HCT116 (cell line): ENCODE measurements around the gene SUPT5H. TPM values are rescaled to one million over a fixed set of nuclear protein-coding genes. Genes with fewer than 3 reads are reported as not detected.

Experiments
- ATAC-seq: fragments of 200-7000 bp; cut with Tn5 transposase; 2 replicates; pipeline ENCODE4 v1.9.1; 2020; ENCODE audit warnings: mild to moderate bottlenecking, moderate library complexity
- BruUV-seq: library from RNA; stranded (reverse); fragments of 400-500 nt; replicated peaks from 2 replicates; lab custom pipeline; 2021; lab: Mats Ljungman, UMichigan
- CTCF ChIA-PET: fragments of 300-600 bp; sonication (Branson Sonifier 250); formaldehyde crosslinking; loops from one replicate; lab custom pipeline; 2021; ENCODE audit warnings: antibody characterized with exemption; lab: Charles Lee
- POLR2A ChIA-PET: fragments of 300-600, 350-600 bp; sonication (Branson Sonifier 250); formaldehyde crosslinking; loops from one replicate; lab custom pipeline; 2021; ENCODE audit warnings: antibody characterized with exemption; lab: Charles Lee
- RAD21 ChIA-PET, 2 experiments: fragments of 300-600 bp; sonication (Branson Sonifier 250); formaldehyde crosslinking; loops; one replicate each; lab custom pipeline; 2023; ENCODE audit warnings: low total read pairs in 2 of 2; ENCODE audit not compliant: uncharacterized antibody in 2 of 2, unreplicated experiment in 2 of 2, low non-redundant PET in 1 of 2; lab: Charles Lee
- DNase-seq: peaks from one replicate; pipeline ENCODE4 v3.0.0-alpha.2; 2010; ENCODE audit warnings: low read depth, low spot score
- H2AFZ ChIP-seq: fragments of 200-600 bp; shearing (Covaris generic), sonication (generic); 2 replicates; pipeline ENCODE4 v1.6.1; 2017; ENCODE audit warnings: low read depth, mixed run types, mixed read lengths, antibody characterized with exemption, low read length; ENCODE audit not compliant: poor library complexity, severe bottlenecking
- H3K27ac ChIP-seq: 2 replicates; pipeline ENCODE4 v1.5.1; 2012; ENCODE audit warnings: low read depth, low read length
- H3K27me3 ChIP-seq: fragments of 200-600 bp; sonication (generic); 2 replicates; pipeline ENCODE4 v1.6.1; 2016; ENCODE audit warnings: mixed run types, low read length, mixed read lengths; ENCODE audit not compliant: insufficient read depth
- H3K36me3 ChIP-seq, 2 experiments: fragments of 200-500 bp in 1 of 2; fragments of 200-600 bp in 1 of 2; sonication (Bioruptor generic) in 1 of 2; sonication (generic) in 1 of 2; 2 replicates each; pipeline versions ENCODE4 v1.5.1 to v1.6.1; 2014 to 2016; ENCODE audit warnings: low read length in 2 of 2, inconsistent platforms in 1 of 2, mixed read lengths in 1 of 2, mixed run types in 1 of 2; ENCODE audit not compliant: insufficient read depth in 2 of 2, control insufficient read depth in 1 of 2
- H3K4me1 ChIP-seq, 2 experiments: fragments of 200-600 bp in 1 of 2; sonication (generic) in 1 of 2; 2 replicates each; pipeline versions ENCODE4 v1.5.1 to v1.6.1; 2012 to 2017; ENCODE audit warnings: low read length in 2 of 2, inconsistent platforms in 1 of 2, mild to moderate bottlenecking in 1 of 2, mixed read lengths in 1 of 2, mixed run types in 1 of 2, moderate library complexity in 1 of 2; ENCODE audit not compliant: insufficient read depth in 2 of 2, control insufficient read depth in 1 of 2
- H3K4me2 ChIP-seq: fragments of 200-600 bp; sonication (generic); 2 replicates; pipeline ENCODE4 v1.6.1; 2017; ENCODE audit warnings: mixed run types, low read length, mixed read lengths
- H3K4me3 ChIP-seq, 2 experiments: fragments of 200-600 bp in 1 of 2; sonication (generic) in 1 of 2; replicated peaks in 1 of 2; 2 replicates each; pipeline ENCODE4 v1.5.1; 2011 to 2016; ENCODE audit warnings: low read length in 2 of 2, control low read depth in 1 of 2, low read depth in 1 of 2, mild to moderate bottlenecking in 1 of 2, mixed read lengths in 1 of 2, mixed run types in 1 of 2
- H3K79me2 ChIP-seq: fragments of 200-600 bp; sonication (generic); 2 replicates; pipeline ENCODE4 v1.6.1; 2017; ENCODE audit warnings: mild to moderate bottlenecking, mixed run types, low read length, moderate library complexity, mixed read lengths; ENCODE audit not compliant: insufficient read depth
- H3K9ac ChIP-seq: fragments of 200-600 bp; sonication (generic); 2 replicates; pipeline ENCODE4 v1.6.1; 2016; ENCODE audit warnings: low read length, mixed read lengths
- H3K9me2 ChIP-seq: fragments of 200-600 bp; sonication (generic), shearing (Covaris generic); 2 replicates; pipeline ENCODE4 v1.6.1; 2017; ENCODE audit warnings: mixed run types, mild to moderate bottlenecking, moderate library complexity; ENCODE audit not compliant: insufficient read depth
- H3K9me3 ChIP-seq, 2 experiments: fragments of 200-500 bp in 1 of 2; fragments of 200-600 bp in 1 of 2; sonication (Bioruptor generic) in 1 of 2; sonication (generic) in 1 of 2; 2 replicates each; pipeline ENCODE4 v1.6.1; 2014 to 2017; ENCODE audit warnings: low read length in 2 of 2, mixed read lengths in 2 of 2, inconsistent platforms in 1 of 2, low read depth in 1 of 2, mild to moderate bottlenecking in 1 of 2, mixed run types in 1 of 2, moderate library complexity in 1 of 2; ENCODE audit not compliant: control insufficient read depth in 1 of 2, insufficient read depth in 1 of 2
- H4K20me1 ChIP-seq: fragments of 200-600 bp; sonication (generic), shearing (Covaris generic); 2 replicates; pipeline ENCODE4 v1.6.1; 2017; ENCODE audit warnings: mixed run types, mild to moderate bottlenecking, moderate library complexity; ENCODE audit not compliant: insufficient read depth
- CEBPB ChIP-seq: IDR thresholded peaks from 2 replicates; pipeline ENCODE4 v1.6.1; 2012; ENCODE audit warnings: low read depth
- EZH2phosphoT487 ChIP-seq: fragments of 200-600 bp; IDR thresholded peaks from 2 replicates; pipeline ENCODE4 v1.6.1; 2018; ENCODE audit warnings: antibody characterized with exemption, borderline replicate concordance
- FOSL1 ChIP-seq: IDR thresholded peaks from 2 replicates; pipeline ENCODE4 v1.6.1; 2012; ENCODE audit warnings: low read depth
- ZFX ChIP-seq: fragments of 450-650 bp; IDR thresholded peaks from 2 replicates; pipeline ENCODE4 v1.6.1; 2017
- intact Hi-C: fragments of 100-400 bp; cut with micrococcal nuclease; formaldehyde crosslinking; loops from 2 replicates; pipeline ENCODE4 v1.10.0; 2022
- total RNA-seq: library from RNA; stranded (reverse); gene quantifications from one replicate; pipeline ENCODE4 v1.2.1, GENCODE V29; 2021; ENCODE audit not compliant: unreplicated experiment
- TF ChIP-seq, protein P1 (sequence below), 3 experiments: fragments of 200-600 bp in 1 of 3; sonication (generic) in 1 of 3; IDR thresholded peaks in 2 of 3; conservative IDR thresholded peaks in 1 of 3; 2 replicates each; pipeline ENCODE4 v1.5.1; 2012 to 2017; ENCODE audit warnings: low read depth in 2 of 3, low read length in 2 of 3, antibody characterized with exemption in 1 of 3, borderline replicate concordance in 1 of 3, control low read depth in 1 of 3, mild to moderate bottlenecking in 1 of 3, mixed read lengths in 1 of 3, mixed run types in 1 of 3, moderate library complexity in 1 of 3; ENCODE audit not compliant: insufficient read depth in 1 of 3

Gene SUPT5H
- total RNA-seq, 1 experiment from 2014 or later, result 120 TPM

DNA sequence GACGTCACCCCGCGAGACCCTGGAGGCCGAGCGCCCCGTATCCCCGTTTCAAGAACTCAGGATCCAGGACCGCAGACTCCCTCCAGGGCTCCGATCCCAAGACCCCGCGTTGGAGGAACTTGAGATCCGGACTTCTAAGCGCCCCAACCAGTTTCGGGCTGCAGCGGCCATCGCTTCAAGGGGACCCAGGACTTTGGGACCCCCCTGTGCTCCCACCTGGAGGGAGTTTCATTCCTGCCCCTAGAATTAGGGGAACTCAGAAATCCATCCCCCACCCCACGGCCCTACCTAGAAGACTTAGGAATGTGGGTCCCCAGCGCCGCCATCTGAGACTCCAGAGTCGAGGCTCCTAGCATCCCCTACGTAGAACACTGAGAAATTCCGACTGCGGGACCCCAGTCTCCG is 32.5 kb upstream of the SUPT5H start:
- peaks cover 2 to 6% of the 10 kb centered on the region in 2 experiments; a peak in 1 of 4 replicates for H3K36me3 ChIP-seq
- ChIA-PET POLR2A (interaction anchor here (1.5 to 2.3 kb wide), 3 partner anchors 15 to 23 kb away, joined by 4 to 35 read pairs (median 12); partner anchors contain the start of genes MED29, PAF1 and RPS16), RAD21 (interaction anchor here in 1 of 2 experiments (0.5 kb wide), 1 partner anchor 87 kb away, joined by 3 read pairs; no protein-coding TSS in a partner anchor), CTCF (interaction anchor here (2.0 kb wide), 1 partner anchor 15 kb away, joined by 51 read pairs; no protein-coding TSS in a partner anchor)
- no peaks in the 10 kb centered on the region for H3K9me2 ChIP-seq
- peak overlapping the region; percentile 92 for H3K4me2 ChIP-seq
- H2AFZ ChIP-seq, result no peak overlapping the region
- intact Hi-C loops, result loop anchor here (1.0 to 5.0 kb wide), 5 partner anchors 22 to 291 kb away; partner anchors contain the start of genes MED29, PAF1 and SAMD4B
- no peak for TF ChIP-seq FOSL1
- TF ChIP-seq, protein P1, sequence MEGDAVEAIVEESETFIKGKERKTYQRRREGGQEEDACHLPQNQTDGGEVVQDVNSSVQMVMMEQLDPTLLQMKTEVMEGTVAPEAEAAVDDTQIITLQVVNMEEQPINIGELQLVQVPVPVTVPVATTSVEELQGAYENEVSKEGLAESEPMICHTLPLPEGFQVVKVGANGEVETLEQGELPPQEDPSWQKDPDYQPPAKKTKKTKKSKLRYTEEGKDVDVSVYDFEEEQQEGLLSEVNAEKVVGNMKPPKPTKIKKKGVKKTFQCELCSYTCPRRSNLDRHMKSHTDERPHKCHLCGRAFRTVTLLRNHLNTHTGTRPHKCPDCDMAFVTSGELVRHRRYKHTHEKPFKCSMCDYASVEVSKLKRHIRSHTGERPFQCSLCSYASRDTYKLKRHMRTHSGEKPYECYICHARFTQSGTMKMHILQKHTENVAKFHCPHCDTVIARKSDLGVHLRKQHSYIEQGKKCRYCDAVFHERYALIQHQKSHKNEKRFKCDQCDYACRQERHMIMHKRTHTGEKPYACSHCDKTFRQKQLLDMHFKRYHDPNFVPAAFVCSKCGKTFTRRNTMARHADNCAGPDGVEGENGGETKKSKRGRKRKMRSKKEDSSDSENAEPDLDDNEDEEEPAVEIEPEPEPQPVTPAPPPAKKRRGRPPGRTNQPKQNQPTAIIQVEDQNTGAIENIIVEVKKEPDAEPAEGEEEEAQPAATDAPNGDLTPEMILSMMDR (IDR thresholded peaks at IDR 0.05 in 2 of 3, conservative IDR thresholded peaks at IDR 0.05 in 1 of 3; ENCODE audit: borderline replicate concordance in 1 of 3, insufficient read depth in 1 of 3, low read depth in 2 of 3, low read length in 2 of 3), result peak in 1 of 3 experiments; percentile 85; a peak in 2 of 6 replicates
- peaks cover 12% of the 10 kb centered on the region for H3K79me2 ChIP-seq
- H3K4me3 ChIP-seq, result peak overlapping the region; percentile 57 to 90
- ATAC-seq (no peak), DNase-seq (no peak)
- BruUV-seq, result no TSS peak
- peaks cover 33 to 64% of the 10 kb centered on the region in 2 experiments for H3K4me1 ChIP-seq
- no peaks in the 10 kb centered on the region for H3K27me3 ChIP-seq
- peak overlapping the region; percentile 100 for H3K27ac ChIP-seq
- H3K9ac ChIP-seq, result peak overlapping the region; percentile 67
- H3K9me3 ChIP-seq, result no peaks in the 10 kb centered on the region
- H4K20me1 ChIP-seq, result peaks cover 3% of the 10 kb centered on the region; the same call in 1 of the 2 replicates

DNA sequence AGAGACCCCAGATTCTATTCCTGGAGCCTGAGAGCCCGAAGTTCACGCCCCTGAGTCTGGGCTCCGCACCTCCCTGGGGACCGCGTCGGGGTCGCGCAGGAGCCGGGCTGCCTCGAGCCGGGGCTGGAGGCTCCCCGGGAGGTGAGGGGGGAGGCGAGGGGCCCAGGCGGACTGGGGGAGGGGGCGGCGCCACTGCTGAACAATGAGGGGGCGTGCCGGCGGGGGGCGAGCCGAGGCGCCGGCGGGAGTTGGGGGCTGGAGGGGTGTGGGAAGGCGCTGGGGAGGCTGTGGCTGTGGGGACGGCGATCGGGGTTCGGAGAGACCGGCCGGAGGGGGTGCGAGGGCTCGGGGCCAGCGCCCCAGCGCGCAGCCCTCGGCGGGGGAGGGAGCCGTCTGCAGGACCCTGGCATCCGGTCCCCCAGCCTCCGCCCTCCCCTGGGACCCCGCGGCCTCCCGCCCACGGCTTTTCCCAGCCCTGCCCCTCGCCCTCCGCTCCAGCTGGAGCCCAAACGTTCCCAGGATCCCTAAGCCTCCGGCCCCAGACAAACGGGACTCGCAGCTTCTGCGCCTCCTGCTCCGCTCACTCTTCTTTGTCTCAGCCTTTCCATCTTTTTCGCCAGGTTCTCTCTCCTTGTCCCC is 32.0 kb upstream of the SUPT5H start:
- ChIA-PET POLR2A (interaction anchor here (1.2 to 1.5 kb wide), 3 partner anchors 15 to 23 kb away, joined by 4 to 5 read pairs (median 5); partner anchors contain the start of genes MED29, PAF1 and RPS16), RAD21 (interaction anchor here in 1 of 2 experiments (0.6 kb wide), 1 partner anchor 26 kb away, joined by 3 read pairs; no protein-coding TSS in a partner anchor), CTCF (interaction anchor here (0.6 to 1.7 kb wide), 3 partner anchors 15 to 195 kb away, joined by 3 to 5 read pairs (median 3); partner anchors contain the start of genes MED29 and PAF1)
- TF ChIP-seq EZH2phosphoT487, result no peak
- TF ChIP-seq ZFX, result no peak
- TF ChIP-seq FOSL1, result no peak
- no peak for TF ChIP-seq CEBPB
- no peak for DNase-seq
- ATAC-seq, result no peak
- Histone ChIP-seq H3K9me2 (no peaks in the 10 kb centered on the region), H3K27ac (peak overlapping the region; percentile 100; the same call in 1 of the 2 replicates), H2AFZ (no peak overlapping the region), H3K27me3 (no peaks in the 10 kb centered on the region), H3K4me2 (peak overlapping the region; percentile 92), H4K20me1 (no peaks in the 10 kb centered on the region; the same call in 1 of the 2 replicates), H3K9me3 (no peaks in the 10 kb centered on the region), H3K4me1 (peaks cover 29 to 61% of the 10 kb centered on the region in 2 experiments), H3K4me3 (peak overlapping the region; percentile 57 to 90), H3K9ac (peak overlapping the region; percentile 67), H3K79me2 (peaks cover 6% of the 10 kb centered on the region), H3K36me3 (peaks cover 0 to 4% of the 10 kb centered on the region in 2 experiments; a peak in 1 of 4 replicates)
- intact Hi-C loops, result loop anchor here (5.0 kb wide), 1 partner anchor 71 kb away; the partner anchor contains the start of gene SAMD4B
- no TSS peak for BruUV-seq
